NOMO-1 (cell line): ENCODE measurements around the gene RAB27B.
"Not testable (repeated sequence)": the region's sequence is repeated elsewhere in the genome, so short reads cannot be mapped to it uniquely, and the experiment has no call there.

Source experiments
- DNase-seq, 2 experiments: peaks; one replicate each; lab custom pipeline; 2025; ENCODE audit not compliant: unreplicated experiment in 2 of 2; lab: John Stamatoyannopoulos, UW

RAB27B gene

DNA sequence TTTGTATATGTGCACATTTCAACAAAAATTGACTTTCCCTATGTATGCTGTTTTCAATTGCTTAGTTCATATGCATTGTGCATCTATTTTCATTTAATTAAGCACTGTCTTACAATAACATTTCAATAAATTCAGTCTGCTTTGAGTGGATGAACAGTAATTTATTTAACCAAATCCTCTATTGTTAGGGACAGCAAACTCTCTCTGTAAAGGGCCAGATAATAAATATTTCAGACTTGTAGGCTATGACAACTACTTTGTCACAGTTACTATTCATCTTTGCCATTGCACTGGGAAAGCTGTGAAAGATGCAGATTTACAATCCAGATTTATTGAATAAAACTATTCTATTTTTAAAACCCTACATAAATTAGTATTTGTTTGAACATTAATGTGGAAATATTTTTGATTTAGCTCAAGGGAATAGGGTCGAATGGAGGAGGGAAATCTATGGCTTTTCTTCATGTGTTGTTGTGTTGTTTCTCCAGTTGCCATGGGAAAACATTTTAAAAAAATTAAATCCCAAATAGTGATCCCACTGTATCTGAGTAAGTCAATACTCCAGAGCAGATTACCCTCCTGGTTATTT lies 14.2 kb upstream of the RAB27B start:
- DNase-seq: no peak

DNA sequence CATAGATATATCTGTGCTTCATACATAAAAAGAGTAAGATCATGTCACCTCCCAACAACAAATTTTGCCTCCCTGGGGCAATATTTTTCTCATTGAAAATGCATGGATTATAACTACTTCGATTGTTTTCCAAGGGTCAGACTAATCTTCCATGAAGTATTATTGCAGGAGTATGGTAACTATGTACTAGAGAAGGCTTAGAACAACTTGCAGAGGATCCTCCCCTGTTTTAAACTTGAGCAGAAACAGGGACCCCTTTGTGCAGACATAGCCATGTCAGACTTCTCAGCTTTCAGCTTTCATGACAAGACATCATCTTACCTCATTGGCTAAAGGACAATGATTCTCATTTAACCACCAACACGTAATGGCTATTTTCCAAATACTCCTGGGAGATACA lies 13.2 kb upstream of the RAB27B start:
- DNase-seq: no peak

DNA sequence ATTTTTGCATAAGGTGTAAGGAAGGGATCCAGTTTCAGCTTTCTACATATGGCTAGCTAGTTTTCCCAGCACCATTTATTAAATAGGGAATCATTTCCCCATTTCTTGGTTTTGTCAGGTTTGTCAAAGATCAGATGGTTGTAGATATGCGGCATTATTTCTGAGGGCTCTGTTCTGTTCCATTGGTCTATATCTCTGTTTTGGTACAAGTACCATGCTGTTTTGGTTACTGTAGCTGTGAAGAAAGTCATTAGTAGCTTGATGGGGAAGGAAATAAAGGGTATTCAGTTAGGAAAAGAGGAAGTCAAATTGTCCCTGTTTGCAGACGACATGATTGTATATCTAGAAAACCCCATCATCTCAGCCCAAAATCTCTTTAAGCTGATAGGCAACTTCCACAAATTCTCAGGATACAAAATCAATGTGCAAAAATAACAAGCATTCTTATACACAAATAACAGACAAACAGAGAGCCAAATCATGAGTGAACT lies 7.4 kb upstream of the RAB27B start:
- DNase-seq: peak in 1 of 2 experiments; percentile 22

DNA sequence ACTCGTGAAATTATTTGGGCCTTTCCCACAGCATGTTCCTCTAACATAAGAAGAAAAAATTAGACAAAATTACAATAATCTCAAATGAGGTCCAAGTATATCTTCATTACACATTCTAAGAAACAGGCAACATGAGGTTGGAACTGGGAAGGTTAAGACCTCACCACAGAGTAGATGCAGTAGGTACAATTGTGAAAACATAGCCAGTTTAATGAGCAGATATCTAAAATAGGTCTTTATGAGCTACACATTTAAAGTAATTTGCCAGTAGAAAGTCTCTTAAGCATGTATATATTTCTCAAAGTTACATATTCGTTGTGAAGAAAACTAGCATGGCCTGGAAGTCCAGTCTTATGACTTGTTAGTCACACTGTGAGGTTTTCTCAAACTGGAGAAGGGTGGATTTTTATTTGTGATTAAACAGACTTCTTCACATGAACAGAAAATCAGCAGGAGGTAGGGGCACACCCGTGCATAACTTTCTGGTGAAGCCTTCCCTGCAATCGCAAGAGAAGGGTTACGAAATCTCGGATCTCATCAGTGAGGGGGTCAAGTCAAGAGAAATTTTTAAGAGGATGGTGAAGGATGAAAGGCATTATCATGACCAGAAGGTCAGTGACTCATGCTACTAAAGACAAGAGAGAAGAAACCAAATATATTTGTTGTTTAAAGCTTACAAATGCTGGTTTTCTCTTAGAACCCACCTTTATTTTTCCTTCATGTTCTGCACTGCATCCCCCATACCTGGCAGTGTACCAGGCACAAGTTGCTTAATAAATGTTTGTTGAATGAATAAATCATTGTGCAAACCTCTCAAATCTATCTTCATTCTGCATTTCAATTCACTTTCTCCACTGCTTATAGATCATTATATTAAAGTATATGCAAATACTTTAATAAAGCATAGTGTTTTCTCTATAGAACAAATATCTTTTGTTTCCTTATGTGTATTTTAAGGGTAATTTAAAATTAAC lies 5.1 kb upstream of the RAB27B start:
- peak; percentile 53 to 61 for DNase-seq

DNA sequence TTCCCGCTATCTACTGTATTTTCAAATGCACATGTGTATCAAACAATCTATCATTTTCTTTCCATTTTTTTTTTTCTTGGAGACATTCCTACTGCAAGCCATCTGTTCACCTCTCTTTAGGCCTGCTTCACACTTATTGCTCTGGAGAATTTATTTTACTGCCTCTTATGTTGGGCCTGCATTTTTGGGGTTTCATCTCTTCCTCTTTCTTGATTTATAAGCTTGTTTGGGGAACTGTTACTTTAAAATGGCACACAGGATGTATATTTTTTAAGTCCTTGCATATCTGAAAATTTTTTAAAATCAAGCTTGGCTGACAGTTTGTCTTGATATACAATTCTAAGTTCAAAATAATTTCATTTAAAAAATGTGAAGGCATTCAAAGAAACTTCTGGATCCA lies 3.5 kb upstream of the RAB27B start:
- peak; percentile 47 to 59 for DNase-seq

DNA sequence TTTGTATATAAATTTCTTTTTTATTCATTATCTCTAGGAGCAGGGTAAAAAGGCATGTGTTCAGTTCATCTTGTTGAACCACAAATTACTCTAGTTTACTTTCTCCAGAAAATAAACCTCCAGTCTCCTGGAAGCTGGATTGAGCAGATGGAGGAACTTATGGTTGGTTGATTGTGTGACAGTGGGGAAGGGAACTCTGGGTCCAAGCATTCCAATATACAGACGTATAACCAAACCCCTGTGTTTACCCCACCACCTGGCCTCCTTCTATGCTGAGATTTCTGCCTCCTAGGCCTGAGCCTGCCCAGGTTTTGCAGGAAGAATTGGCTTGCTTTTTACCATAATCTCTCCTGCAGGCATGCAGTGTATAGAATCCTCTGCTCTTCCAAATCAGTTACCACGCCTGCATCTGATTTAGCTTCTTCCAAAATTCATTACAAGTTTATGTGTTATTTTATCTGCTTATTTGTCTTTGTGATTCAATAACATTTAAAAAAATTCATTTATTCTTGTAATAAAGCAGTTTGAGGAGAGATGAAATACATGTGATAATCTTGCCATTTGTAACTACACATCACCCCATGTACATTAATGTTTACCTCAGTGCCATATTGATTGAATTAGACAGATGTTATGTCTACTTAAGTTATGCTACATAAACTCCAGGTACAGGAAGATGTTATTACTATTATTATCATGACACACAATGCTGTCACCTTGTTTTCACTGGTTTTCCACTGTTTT lies 2.5 kb upstream of the RAB27B start:
- DNase-seq: no peak

DNA sequence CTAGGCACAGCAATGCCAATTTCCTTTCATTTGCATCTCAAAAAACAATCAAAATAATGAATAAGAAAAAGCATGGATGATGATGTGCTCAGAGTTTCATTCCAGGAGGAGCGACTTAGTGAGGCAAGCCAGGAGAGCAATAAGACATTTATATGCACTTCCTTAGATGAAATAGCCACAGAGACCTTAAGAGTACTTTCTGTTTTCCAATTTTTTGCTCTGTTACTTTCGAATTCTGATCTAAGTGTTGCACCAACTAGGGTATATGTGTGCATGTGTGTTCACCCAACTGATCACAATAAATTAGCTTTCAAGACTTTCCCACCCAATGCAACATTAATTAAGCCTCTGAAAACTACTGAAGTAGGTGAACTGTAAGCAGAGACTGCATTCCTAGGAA lies 709 bp downstream of the RAB27B start:
- no peak for DNase-seq

DNA sequence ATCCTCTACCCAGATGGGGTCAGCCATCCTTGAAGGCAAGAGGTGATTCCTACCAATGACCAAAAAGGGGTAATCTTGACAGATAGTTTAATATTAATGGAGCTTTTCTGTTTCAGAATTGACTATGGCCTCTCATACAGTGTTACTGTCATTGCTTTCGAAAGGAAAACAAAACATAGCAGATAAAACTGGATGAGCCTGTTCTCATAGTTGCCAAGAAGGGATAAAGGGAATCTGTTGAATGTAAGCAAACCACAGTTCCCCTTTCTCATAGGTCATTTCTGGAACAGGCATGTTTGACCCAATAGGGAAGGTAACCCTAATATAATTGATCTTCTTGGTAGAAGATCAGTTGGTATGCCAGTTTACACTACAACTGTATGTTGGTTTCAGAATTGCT lies 1.6 kb downstream of the RAB27B start:
- DNase-seq: no peak

DNA sequence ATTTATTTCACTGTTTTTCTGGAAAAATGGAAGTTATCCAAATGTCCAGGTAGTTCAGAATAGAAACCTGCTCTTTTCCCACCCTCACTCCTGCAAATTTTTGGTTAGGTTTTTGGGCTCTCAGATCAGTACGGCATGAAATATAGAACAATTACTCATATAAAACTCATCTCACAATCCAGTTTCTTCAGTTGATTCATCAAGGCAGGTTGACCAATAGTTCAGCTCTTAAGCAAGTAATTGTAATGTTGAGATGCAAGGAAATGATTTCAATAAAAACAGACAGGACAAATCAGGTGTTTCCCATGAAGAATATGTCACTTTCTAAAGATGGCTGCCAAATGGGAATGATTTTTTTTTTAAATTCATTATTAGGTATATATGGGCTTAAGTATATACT lies 2.0 kb downstream of the RAB27B start:
- no peak for DNase-seq

DNA sequence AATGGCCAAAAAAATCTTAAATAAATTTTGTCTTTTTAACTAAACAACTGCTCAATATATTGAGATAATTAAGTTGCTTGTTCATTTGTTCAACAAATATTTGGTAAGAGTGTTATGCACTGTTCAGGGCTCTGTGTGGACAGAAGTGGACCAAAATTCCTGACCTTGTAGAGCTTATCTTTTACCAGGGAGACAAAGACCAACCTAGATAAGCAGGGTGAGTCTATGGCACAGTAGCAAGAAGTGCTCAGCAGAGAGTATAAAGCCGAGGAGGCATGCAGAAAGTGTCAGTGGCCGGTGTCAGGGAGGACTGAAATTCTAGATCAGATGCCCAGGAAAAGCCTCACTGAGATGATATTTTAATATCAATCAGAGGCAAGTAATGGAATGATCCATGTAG lies 2.6 kb downstream of the RAB27B start:
- DNase-seq: no peak

DNA sequence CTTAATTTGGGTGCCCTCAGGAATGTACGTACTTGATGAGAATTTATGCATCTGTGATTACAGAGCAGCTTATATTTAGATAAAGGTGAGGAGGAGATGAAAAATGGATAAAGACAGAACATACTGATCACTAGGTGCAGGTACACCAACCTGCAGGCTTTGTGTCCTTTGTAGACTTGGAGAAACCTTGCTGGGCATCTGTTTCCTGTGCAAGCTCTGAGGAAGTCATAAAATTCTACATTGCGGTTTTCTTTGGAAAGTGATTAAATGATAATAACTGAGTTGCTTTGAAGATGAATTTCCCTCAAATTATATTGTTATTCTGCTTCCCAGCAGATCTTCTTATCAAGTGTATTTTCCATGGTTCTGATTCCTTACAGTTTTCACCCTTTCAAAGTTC lies 7.7 kb downstream of the RAB27B start:
- DNase-seq: peak; percentile 27 to 66

DNA sequence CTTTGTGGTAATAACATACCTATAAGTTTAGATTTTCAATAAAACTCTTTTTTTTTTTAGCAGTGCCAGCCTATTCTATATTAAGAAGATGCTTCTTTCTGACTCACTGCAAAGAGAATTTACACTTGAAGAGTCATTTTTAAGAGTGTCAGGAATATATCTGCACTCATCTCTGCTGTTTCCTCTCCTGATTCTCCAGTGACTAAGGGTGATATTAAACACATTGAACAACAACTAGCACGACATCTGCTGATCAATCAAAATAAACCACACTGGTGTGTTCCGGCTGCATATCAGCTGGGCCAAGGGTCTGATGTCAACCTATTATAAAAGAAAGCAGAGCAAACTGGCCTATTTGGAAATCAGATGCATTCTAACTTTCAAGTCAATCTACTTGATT lies 15.0 kb downstream of the RAB27B start:
- DNase-seq: no peak

DNA sequence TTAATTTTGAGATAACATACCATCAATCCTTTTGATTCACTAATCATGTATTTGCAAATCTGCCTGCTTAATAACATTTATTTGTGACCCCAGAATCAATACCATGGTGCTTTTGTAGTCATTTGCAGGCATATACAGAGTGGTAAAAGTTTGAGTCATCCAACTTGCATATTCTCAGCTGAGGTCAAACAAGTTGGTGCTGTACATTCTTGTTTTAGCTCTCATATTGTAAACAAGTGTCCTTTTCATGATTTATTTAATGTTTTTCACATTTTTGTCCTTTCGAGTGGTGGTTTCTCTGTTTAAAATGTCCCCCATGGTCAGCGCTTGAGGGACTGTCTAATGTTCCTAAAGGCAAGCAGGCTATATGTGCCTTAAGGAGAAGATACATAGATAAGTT lies 17.5 kb downstream of the RAB27B start:
- no peak for DNase-seq

DNA sequence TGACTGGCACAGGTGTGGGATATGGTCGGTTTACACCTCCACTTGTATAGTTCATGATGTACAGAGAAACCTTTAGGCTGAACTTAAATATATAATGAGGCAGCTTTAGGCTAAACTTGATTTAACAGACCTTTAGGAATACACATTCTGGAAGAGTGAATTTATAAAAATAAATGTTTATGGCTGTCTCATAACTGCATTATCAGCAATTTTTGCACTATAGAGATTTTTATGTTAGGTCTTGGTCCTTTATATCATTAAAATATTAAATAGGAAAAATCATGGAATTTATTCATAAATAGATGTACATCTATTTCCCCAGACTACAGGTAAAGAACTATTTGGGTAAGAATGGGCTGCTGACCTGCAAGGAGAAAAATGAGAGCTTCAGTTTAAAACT lies 19.8 kb downstream of the RAB27B start:
- no peak for DNase-seq

DNA sequence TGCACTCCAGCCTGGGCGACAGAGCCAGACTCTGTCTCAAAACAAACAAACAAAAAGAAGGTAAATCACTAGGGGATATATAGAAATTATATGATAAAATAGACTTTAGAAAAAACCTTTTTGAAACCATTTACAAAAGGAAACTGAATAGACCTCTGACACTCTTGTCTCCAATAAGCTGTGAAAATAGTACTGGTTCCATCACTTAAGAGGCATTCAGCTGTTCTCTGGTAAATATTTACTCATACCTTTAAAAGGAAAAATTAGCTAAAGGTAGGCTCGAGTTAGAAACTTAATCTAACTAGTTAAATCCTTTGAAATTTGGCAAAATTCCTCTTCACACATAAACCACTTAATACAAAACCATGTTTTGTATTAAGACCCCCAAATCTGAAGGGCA lies 21.4 kb downstream of the RAB27B start:
- no peak for DNase-seq

DNA sequence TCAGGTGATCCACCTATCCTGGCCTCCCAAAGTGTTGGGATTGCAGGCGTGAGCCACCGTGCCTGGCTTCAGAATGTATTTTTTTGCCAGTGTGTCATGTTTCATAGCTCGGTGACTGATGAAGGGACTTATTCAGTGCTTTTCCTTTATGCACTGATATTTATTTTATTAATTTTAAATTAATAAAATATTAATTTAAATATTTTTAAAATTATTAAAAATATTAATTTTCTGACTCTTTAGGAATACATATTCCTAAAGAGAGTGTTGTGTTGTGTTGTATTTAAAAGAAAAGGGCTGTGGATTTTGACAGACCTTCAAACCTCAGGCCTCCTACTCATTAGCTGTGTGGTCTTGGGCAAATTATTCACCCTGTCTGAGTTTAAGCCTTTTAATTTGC lies 22.3 kb downstream of the RAB27B start:
- DNase-seq: no peak

DNA sequence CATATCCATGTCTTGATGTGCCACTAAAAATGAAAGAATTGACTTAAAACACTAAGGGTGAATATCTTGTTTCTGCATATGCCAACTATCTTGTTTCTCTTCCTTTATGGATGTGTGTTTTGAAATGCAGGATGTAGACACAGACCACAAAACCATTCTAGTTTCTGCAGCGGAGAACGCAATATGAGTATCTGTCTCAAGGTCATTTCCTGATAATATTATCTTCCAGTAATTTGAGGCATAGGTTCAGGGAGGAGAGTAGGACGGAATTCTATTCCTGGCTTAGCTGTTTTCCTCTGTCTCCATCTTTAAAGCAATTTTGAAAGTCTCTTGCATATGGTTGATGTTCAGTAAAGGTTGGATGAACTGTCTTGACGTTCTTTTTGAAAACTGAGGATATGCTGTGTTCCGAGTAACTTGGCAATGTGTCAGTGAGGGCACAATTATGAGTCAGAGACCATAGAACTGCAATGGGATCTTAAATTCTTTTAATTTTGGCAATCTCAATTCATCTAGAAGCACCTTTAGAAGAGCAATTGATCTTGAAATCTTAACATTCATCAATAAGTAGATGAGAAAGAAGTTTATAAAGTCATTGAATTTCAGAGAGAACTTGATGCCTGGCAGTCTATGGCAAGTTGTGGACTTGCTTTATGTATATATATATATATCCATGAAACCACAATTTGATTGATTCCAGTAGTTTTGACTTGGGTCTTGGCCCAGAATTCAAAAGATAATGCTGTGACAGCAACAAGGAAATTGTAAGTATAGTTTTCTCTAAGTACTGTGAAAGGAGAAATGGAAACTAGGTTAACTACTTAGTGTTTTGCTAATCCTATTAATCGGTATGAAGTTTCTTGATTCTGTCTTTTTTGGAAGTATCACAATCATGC lies 24.8 kb downstream of the RAB27B start:
- peak; percentile 32 to 85 for DNase-seq

DNA sequence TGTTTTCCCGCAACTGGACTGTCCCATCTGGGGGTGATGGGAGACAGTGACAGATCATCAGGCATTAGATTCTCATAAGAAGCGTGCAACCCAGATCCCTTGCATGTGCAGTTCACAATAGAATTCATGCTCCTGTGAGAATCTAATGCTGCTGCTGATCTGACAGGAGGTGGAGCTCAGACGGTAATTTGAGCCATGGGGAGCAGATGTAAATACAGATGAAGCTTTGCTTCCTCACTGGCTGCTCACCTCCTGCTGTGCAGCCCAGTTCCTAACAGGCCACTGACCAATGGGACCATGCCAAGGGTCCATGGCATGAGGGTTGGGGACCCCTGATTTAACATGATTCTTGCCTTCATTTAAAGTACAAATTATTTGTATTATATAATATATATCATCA lies 26.8 kb downstream of the RAB27B start:
- DNase-seq: not testable (repeated sequence)

DNA sequence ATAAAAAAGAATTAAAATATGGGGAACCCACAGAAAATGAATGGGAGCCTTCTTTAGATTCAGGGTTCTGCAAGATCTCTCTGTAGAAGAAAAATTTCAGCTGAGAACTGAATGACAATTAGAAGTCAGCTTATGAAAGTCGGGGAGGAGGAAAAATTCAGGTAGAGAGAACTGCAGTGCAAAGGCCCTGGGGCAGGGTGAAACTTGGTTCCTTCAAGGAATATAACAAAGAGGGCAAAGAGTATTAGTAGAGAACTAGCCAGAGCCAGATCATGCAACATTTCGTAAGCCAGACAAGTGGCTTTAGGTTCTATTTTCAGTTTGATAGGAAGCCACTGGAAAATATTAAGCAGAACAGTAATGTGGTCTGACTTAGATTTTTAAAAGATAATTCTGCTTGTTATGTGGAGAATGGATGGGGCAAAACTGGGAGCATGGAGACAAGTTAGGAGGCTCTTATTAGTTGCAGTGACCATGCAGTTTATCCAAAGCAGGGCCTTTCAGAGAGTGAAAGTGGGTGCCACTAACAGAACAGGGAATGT lies 27.9 kb downstream of the RAB27B start:
- no peak for DNase-seq

DNA sequence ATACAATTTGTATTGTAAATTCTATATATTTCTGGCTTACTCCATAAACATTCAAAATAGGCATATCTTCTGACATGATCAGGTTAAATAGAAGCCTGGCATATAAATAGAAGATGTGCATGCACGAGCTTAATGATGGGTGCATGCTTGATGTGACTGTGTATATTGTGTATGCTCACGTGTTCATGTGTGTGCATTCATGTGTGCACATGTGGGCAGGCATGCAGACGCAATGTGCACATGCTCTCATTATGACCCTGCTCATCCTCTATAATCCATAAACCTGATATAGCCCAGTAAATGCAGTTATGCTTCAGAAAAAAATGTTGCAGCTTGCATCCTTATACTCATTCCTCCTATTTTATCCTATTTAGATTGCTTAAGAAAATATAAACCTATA lies 29.2 kb downstream of the RAB27B start:
- no peak for DNase-seq
